Stimulated activated memory B cell treated with anti-CD40 and anti-IgM and Interleukin-4, amounts not matched to agents 10 μg/mL and 1 μg/mL and 100 μg/mL, for 72 hours (primary cell): ENCODE results near the gene ALDH18A1.

Experiments used
- ATAC-seq: fragments of 150-1000 bp; cut with Tn5 transposase; 2 replicates; pipeline ENCODE4 v1.10.0; 2021
- H3K27ac Mint-ChIP-seq: one replicate; pipeline ENCODE4 v1.8.0; 2022; ENCODE audit warnings: mild to moderate bottlenecking, mixed read lengths
- H3K27me3 Mint-ChIP-seq: one replicate; pipeline ENCODE4 v1.8.0; 2022; ENCODE audit warnings: mixed read lengths
- H3K36me3 Mint-ChIP-seq: one replicate; pipeline ENCODE4 v1.8.0; 2022; ENCODE audit warnings: mixed read lengths
- H3K4me1 Mint-ChIP-seq: one replicate; pipeline ENCODE4 v1.8.0; 2022; ENCODE audit warnings: mixed read lengths
- H3K4me3 Mint-ChIP-seq: one replicate; pipeline ENCODE4 v1.8.0; 2022; ENCODE audit warnings: mild to moderate bottlenecking, moderate library complexity, mixed read lengths
- H3K9me3 Mint-ChIP-seq: one replicate; pipeline ENCODE4 v1.8.0; 2022; ENCODE audit warnings: mixed read lengths

ALDH18A1 gene

GRCh38 chr10:95574649-95575365 lies 81.7 kb downstream of the ALDH18A1 start:
- no peak for ATAC-seq
- Mint-ChIP-seq H3K4me1 (no peaks in the 10 kb centered on the region), H3K36me3 (no peaks in the 10 kb centered on the region), H3K9me3 (no peaks in the 10 kb centered on the region), H3K4me3 (no peak overlapping the region), H3K27me3 (peaks cover 34% of the 10 kb centered on the region), H3K27ac (no peak overlapping the region)

DNA sequence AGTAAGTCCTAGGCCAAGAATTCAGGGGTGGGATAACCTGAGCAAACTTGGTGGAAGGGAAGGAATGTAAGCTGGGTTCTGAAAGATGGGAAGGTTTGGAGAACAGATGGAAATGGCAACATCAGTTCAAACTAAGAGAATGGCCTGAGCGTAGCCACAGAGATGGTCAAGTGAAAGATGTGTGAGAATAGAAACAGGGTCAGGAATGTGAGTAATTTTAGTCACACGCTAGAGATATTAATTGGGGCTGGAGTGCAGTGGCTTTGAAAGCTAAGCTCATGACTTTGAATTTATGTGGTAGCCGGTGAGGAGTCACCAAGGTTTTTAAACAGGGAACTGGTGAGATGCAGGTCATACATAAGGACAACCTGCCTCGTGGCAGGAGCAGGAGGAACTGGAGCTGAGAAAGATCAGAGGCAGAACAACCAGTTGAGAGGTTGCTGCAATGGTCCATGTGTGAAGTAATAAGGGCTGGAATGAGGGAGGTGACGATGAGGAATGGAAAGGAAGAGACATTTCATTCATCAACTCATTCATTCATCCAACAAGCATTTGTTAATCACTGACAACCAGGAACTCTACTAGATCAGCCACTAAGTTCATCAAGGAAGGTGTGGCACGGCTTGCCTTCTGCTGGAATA lies 82.4 kb downstream of the ALDH18A1 start:
- ATAC-seq: no peak
- H3K27ac Mint-ChIP-seq: no peak overlapping the region
- H3K27me3 Mint-ChIP-seq: peaks cover 29% of the 10 kb centered on the region
- no peaks in the 10 kb centered on the region for H3K9me3 Mint-ChIP-seq
- H3K36me3 Mint-ChIP-seq: no peaks in the 10 kb centered on the region
- no peaks in the 10 kb centered on the region for H3K4me1 Mint-ChIP-seq
- no peak overlapping the region for H3K4me3 Mint-ChIP-seq

GRCh38 chr10:95573527-95573926 lies 83.0 kb downstream of the ALDH18A1 start:
- Mint-ChIP-seq H3K4me3 (no peak overlapping the region), H3K9me3 (no peaks in the 10 kb centered on the region), H3K27me3 (peaks cover 23% of the 10 kb centered on the region), H3K4me1 (no peaks in the 10 kb centered on the region), H3K27ac (no peak overlapping the region), H3K36me3 (no peaks in the 10 kb centered on the region)
- no peak for ATAC-seq

DNA sequence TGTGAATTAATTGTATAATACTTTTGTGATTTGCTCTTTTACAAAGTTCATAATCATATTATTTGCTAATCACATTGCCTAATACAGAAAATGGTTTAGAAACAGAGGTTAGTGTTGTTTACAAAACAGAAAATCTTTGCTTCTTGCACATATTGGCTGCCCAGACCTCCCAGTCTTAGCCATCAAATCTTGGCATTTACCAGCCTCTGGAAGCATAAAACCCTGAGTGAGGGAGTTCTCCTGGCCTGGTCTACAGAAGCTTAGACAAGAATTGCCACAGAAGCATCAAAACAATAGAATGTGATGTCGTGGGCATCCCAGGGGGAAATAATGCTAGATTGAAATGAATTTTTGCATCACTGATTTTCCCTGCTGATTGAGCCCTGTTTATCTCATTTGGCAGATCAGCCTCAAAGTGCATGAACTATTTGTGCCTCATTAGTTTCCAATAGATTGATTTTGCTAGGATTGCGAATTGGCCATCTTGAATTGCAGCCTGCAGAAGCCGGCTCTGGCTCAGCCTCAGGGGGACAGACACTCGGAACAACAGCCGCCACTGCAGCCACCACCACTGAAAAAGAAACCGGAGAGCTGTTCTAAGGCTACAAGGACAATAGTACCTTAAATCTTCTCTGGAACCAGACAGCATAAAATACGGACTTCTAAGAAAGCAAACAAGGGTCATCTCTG lies 84.2 kb downstream of the ALDH18A1 start:
- no peak overlapping the region for H3K4me3 Mint-ChIP-seq
- no peaks in the 10 kb centered on the region for H3K36me3 Mint-ChIP-seq
- no peak overlapping the region for H3K27ac Mint-ChIP-seq
- H3K4me1 Mint-ChIP-seq: no peaks in the 10 kb centered on the region
- no peaks in the 10 kb centered on the region for H3K9me3 Mint-ChIP-seq
- ATAC-seq: no peak
- peaks cover 14% of the 10 kb centered on the region for H3K27me3 Mint-ChIP-seq

DNA sequence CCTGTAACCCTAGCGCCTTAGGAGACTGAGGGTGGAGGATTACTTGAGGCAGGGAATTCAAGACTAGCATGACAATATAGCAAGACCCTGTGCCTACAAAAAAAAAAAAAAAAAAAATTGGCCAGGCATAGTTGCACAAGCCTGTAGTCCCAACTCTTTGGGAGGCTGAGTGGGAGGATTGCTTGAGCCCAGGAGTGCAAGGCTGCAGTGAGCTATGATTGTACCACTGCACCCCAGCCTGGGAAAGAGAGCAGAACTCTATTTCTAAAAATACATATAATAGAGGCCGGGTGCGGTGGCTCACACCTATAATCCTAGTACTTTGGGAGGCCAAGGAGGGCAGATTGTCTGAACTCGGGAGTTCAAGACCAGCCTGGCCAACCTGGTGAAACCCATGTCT lies 85.1 kb downstream of the ALDH18A1 start:
- Mint-ChIP-seq H3K9me3 (no peaks in the 10 kb centered on the region), H3K27me3 (peaks cover 14% of the 10 kb centered on the region), H3K4me1 (no peaks in the 10 kb centered on the region), H3K4me3 (no peak overlapping the region), H3K27ac (no peak overlapping the region), H3K36me3 (no peaks in the 10 kb centered on the region)
- ATAC-seq: no peak

DNA sequence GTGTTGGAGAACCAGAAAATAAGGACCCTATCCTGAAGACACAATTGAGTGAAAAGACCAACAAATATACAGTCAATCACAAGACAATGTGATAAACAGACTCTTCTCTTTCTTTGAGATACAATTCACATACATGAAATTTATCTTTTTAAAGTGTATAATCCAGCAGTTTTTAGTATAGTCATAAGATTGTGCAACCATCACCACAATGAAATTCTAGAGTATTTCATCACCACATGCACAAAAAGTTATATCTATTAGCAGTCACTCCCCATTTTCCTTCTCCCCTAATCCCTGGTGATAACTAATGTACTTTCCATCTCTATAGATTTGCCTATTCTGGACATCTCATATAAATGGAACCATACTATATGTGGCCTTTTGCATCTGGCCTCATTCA lies 87.1 kb downstream of the ALDH18A1 start:
- ATAC-seq: no peak
- peaks cover 12% of the 10 kb centered on the region for H3K27me3 Mint-ChIP-seq
- H3K4me3 Mint-ChIP-seq: no peak overlapping the region
- no peaks in the 10 kb centered on the region for H3K9me3 Mint-ChIP-seq
- no peaks in the 10 kb centered on the region for H3K36me3 Mint-ChIP-seq
- H3K4me1 Mint-ChIP-seq: no peaks in the 10 kb centered on the region
- no peak overlapping the region for H3K27ac Mint-ChIP-seq

DNA sequence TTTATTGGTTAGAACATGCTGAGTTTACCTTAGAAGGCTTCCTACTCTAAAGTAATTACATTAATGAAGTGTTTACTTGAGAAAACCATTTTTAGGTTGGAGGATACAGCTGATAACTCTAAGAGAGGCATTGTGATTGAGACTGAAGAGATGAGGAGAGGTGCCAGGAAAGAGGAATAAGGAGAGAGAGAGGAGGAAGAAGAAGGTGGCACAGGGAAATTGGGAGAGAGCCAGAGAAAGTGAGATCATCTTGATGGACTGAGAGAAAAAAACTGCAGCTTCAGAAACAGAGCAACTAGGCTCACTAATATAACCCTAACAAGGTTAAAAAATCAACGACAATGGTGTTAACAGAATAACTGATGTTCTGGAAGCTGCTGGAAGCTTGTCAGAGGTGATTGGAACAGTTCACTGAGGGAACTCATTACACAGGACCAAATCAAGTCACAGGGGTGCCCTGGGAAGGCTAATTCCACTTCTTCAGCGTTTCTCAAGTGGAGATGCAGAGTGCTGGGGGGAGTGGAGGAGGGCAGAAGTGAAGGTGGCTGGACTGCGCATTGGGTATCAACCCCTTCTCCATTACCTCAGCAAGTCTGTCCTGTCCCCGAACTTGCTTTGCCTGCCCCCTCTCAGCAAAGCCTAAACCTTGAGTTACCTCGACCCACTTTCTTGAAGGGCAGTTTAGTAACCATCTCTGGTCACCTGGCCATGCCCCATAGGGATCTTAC lies 88.4 kb downstream of the ALDH18A1 start:
- no peak for ATAC-seq
- H3K36me3 Mint-ChIP-seq: no peaks in the 10 kb centered on the region
- H3K4me1 Mint-ChIP-seq: no peaks in the 10 kb centered on the region
- H3K9me3 Mint-ChIP-seq: no peaks in the 10 kb centered on the region
- no peaks in the 10 kb centered on the region for H3K27me3 Mint-ChIP-seq
- no peak overlapping the region for H3K4me3 Mint-ChIP-seq
- no peak overlapping the region for H3K27ac Mint-ChIP-seq

DNA sequence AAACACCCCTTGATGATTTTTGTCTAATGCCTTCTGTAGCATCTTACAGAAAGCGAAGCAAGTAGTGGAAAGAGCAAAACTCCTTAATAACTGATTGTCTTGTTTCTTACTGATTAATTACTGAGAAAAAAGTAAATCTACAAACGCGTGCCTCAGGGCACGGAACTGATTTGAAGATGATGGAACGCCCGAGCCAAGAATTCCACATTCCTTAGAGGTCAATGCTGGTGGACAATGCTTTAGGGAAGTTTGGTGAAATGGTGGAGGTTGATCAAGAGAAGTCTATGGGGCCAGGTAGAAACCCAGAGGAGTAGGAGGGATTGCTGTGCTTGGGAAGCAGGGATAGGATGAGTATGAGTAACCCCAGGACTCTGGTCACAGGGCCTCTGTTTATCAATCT lies 90.4 kb downstream of the ALDH18A1 start:
- Mint-ChIP-seq H3K4me3 (no peak overlapping the region), H3K36me3 (no peaks in the 10 kb centered on the region), H3K27me3 (no peaks in the 10 kb centered on the region), H3K27ac (no peak overlapping the region), H3K4me1 (no peaks in the 10 kb centered on the region), H3K9me3 (no peaks in the 10 kb centered on the region)
- no peak for ATAC-seq

- no peak for ATAC-seq
- Mint-ChIP-seq H3K9me3 (no peaks in the 10 kb centered on the region), H3K4me3 (no peak overlapping the region), H3K36me3 (no peaks in the 10 kb centered on the region), H3K27me3 (no peaks in the 10 kb centered on the region), H3K4me1 (no peaks in the 10 kb centered on the region), H3K27ac (no peak overlapping the region)
Observed at GRCh38 chr10:95565336-95565735, 91.2 kb downstream of the ALDH18A1 start.

DNA sequence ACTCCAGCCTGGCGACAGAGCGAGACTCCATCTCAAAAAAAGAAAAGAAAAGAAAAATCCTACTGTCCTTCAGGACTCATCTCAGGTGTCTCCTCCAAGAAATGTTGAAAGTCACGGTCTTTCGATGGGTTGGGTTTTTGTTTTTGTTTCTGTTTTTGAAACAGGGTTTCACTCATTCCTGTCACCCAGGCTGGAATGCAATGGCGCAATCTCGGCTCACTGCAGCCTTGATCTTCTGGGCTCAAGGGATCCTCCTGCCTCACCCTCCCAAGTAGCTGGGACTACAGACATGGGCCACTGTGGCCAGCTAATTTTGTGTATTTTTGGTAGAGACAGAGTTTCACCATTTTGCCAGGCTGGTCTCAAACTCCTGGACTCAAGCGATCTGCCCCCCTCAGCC lies 92.2 kb downstream of the ALDH18A1 start:
- no peaks in the 10 kb centered on the region for H3K27me3 Mint-ChIP-seq
- no peak overlapping the region for H3K4me3 Mint-ChIP-seq
- no peak overlapping the region for H3K27ac Mint-ChIP-seq
- no peaks in the 10 kb centered on the region for H3K9me3 Mint-ChIP-seq
- H3K4me1 Mint-ChIP-seq: no peaks in the 10 kb centered on the region
- H3K36me3 Mint-ChIP-seq: no peaks in the 10 kb centered on the region
- ATAC-seq: no peak

DNA sequence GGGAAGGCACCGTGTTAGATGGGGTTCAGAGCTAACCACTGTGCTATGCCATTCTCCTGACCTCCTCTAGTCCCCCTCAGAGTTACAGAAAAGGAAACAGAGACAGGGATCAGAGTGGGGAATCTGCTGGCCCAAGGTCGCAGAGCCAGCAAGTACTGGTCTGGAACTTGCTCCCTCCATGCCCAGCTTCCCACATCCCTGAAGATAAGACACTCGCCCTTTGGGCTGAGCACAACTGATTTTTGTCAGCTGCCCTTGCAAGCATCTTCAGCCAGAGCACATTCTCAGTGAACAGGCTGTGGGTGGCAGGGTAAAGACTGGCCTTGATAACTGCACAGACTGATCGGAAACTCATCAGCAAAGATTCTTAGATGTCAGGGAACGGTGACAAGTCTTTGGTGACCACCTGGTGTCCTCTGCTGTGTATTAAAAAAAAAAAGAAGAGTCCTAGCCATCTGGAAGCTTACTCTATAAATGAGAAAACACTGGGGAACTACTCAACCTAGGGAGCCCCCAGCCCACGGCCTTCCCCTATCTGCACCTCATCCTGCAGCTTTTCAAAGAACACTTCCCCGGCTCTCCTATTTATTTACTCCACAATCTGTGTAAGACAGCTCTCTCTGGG lies 94.1 kb downstream of the ALDH18A1 start:
- H3K4me1 Mint-ChIP-seq: no peaks in the 10 kb centered on the region

DNA sequence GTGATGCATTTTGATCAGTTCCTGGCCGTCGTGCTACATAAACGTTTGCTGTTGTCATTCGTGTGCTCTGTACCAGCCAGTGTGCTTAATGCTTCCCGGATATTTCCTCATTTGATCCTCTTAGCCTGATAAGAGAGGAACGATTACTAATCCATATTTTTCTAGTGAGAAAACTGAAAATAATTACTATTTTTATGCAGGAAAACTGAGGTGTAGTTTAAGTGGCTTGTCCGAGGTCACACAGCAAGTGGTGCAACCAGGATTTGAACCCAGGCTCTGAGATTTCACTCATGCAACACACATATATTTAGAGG lies 94.7 kb downstream of the ALDH18A1 start:
- no peak overlapping the region for H3K27ac Mint-ChIP-seq
- ATAC-seq: no peak
- H3K27me3 Mint-ChIP-seq: peaks cover 7% of the 10 kb centered on the region
- peak overlapping the region; percentile 89 for H3K4me3 Mint-ChIP-seq
- H3K36me3 Mint-ChIP-seq: no peaks in the 10 kb centered on the region
- no peaks in the 10 kb centered on the region for H3K9me3 Mint-ChIP-seq
- H3K4me1 Mint-ChIP-seq: no peaks in the 10 kb centered on the region

More for the DNA sequence above, 94.1 kb downstream of the ALDH18A1 start:
- peaks cover 7% of the 10 kb centered on the region for H3K27me3 Mint-ChIP-seq
- H3K27ac Mint-ChIP-seq: no peak overlapping the region
- no peaks in the 10 kb centered on the region for H3K9me3 Mint-ChIP-seq
- ATAC-seq: no peak
- H3K4me3 Mint-ChIP-seq: no peak overlapping the region
- H3K36me3 Mint-ChIP-seq: no peaks in the 10 kb centered on the region

GRCh38 chr10:95561177-95561863 lies 95.2 kb downstream of the ALDH18A1 start, which contains the start of gene SORBS1:
Gene SORBS1 (minus strand): TSS chr10:95561371. CDS start chr10:95441135, 120,236 bp downstream.
- H3K27ac Mint-ChIP-seq: peak within 1 kb of the TSS; percentile 14

GRCh38 chr10:95560278-95561176 lies 96.0 kb downstream of the ALDH18A1 start:
- Mint-ChIP-seq H3K27me3 (peaks cover 7% of the 10 kb centered on the region), H3K4me3 (peak overlapping the region; percentile 89)
- ATAC-seq: peak; percentile 53

More at GRCh38 chr10:95561177-95561863, 95.2 kb downstream of the ALDH18A1 start, which contains the start of gene SORBS1:
- Mint-ChIP-seq H3K9me3 (no peaks in the 10 kb centered on the region), H3K4me3 (peak within 1 kb of the TSS; percentile 89), H3K4me1 (no peaks in the 10 kb centered on the region), H3K27me3 (peaks cover 7% of the 10 kb centered on the region), H3K36me3 (no peaks in the 10 kb centered on the region)
- peak; percentile 99 for ATAC-seq

More at GRCh38 chr10:95560278-95561176, 96.0 kb downstream of the ALDH18A1 start:
- Mint-ChIP-seq H3K4me1 (no peaks in the 10 kb centered on the region), H3K36me3 (no peaks in the 10 kb centered on the region), H3K9me3 (no peaks in the 10 kb centered on the region), H3K27ac (peak overlapping the region; percentile 14)
